Activated B cell treated with CpG ODN at 0.5 μM for 24 hours (primary cell): Measurements from ENCODE around the gene DGKB. TPM values are rescaled to one million over a fixed set of nuclear protein-coding genes. Genes with fewer than 3 reads are reported as not detected.

Source experiments
- ATAC-seq: fragments of 200-7000 bp; cut with Tn5 transposase; one replicate; pipeline ENCODE4 v1.10.0; 2021; ENCODE audit warnings: low read depth, mild to moderate bottlenecking, moderate library complexity
- CTCF ChIA-PET: fragments of 350-600 bp; sonication (Branson Sonifier 250); formaldehyde crosslinking; loops from one replicate; lab custom pipeline; 2021; ENCODE audit warnings: antibody characterized with exemption; lab: Charles Lee
- POLR2A ChIA-PET: fragments of 350-600 bp; sonication (Branson Sonifier 250); formaldehyde crosslinking; loops from one replicate; lab custom pipeline; 2021; ENCODE audit warnings: antibody characterized with exemption; lab: Charles Lee
- DNase-seq: peaks from one replicate; pipeline ENCODE4 v3.0.0; 2022
- H3K27ac Mint-ChIP-seq: one replicate; pipeline ENCODE4 v1.8.0; 2020; ENCODE audit warnings: mixed read lengths
- H3K27me3 Mint-ChIP-seq: one replicate; pipeline ENCODE4 v1.8.0; 2021; ENCODE audit warnings: mixed read lengths
- H3K36me3 Mint-ChIP-seq: one replicate; pipeline ENCODE4 v1.8.0; 2021; ENCODE audit warnings: low read depth, mixed read lengths
- H3K4me1 Mint-ChIP-seq: one replicate; pipeline ENCODE4 v1.8.0; 2021; ENCODE audit warnings: mixed read lengths
- H3K4me3 Mint-ChIP-seq: one replicate; pipeline ENCODE4 v1.8.0; 2020; ENCODE audit warnings: mild to moderate bottlenecking, mixed read lengths
- H3K9me3 Mint-ChIP-seq: one replicate; pipeline ENCODE4 v1.8.0; 2020; ENCODE audit warnings: mixed read lengths
- CTCF ChIP-seq: fragments of 200-600 bp; IDR thresholded peaks from one replicate; pipeline ENCODE4 v1.8.0; 2022; ENCODE audit warnings: antibody characterized with exemption, mild to moderate bottlenecking
- intact Hi-C: fragments of 100-400 bp; cut with micrococcal nuclease; formaldehyde crosslinking; loops from one replicate; pipeline ENCODE4 v1.15.1; 2024
- total RNA-seq: library from RNA; stranded (reverse); gene quantifications from 2 replicates; pipeline ENCODE4 v1.2.3, GENCODE V29; 2022

The DGKB gene
- total RNA-seq, 1 donor from 2014 or later, result not detected

GRCh38 chr7:14449291-14449690 is 453.3 kb downstream of the DGKB start:
- Mint-ChIP-seq H3K27me3 (no peaks in the 10 kb centered on the region), H3K9me3 (peaks cover 5% of the 10 kb centered on the region), H3K4me3 (no peak overlapping the region), H3K4me1 (peaks cover 13% of the 10 kb centered on the region), H3K27ac (no peak overlapping the region), H3K36me3 (no peaks in the 10 kb centered on the region)
- intact Hi-C loops, result no loop called here
- ATAC-seq (no peak), DNase-seq (no peak)
- CTCF ChIA-PET, result no interaction called here
- POLR2A ChIA-PET, result no interaction called here
- no peak for TF ChIP-seq CTCF

DNA sequence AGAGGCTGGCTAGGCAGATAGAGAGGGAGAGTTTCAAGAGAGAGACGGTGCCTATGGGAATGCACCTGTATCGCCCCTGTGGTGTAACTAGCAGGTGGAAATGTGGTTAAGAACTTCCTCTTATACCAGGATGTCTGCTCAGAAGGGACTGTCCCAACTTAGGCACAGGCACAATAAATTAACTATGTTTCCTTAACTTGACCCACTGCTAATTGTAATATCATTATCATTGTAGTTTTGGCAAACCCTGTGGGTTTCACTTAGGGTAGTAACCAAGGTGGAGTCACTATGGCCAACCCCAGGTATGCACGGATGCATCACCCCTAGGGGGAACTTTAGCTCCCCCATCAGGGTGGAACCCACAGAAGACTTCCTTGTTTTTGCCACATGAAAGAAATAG is 455.7 kb downstream of the DGKB start:
- intact Hi-C loops, result no loop called here
- DNase-seq (no peak), ATAC-seq (peak; percentile 76)
- CTCF ChIA-PET, result interaction anchor here (0.8 to 1.1 kb wide), 2 partner anchors 10 to 14 kb away, joined by 3 to 4 read pairs; no protein-coding TSS in a partner anchor
- Mint-ChIP-seq H3K27ac (no peak overlapping the region), H3K9me3 (peaks cover 5% of the 10 kb centered on the region), H3K27me3 (no peaks in the 10 kb centered on the region), H3K4me3 (no peak overlapping the region), H3K36me3 (no peaks in the 10 kb centered on the region), H3K4me1 (peaks cover 13% of the 10 kb centered on the region)
- POLR2A ChIA-PET, result no interaction called here
- no peak for TF ChIP-seq CTCF

GRCh38 chr7:14446219-14446618 is 456.3 kb downstream of the DGKB start:
- intact Hi-C loops, result no loop called here
- no peak overlapping the region for H3K27ac Mint-ChIP-seq
- no peak for TF ChIP-seq CTCF
- peaks cover 5% of the 10 kb centered on the region for H3K9me3 Mint-ChIP-seq
- H3K4me3 Mint-ChIP-seq, result no peak overlapping the region
- no peak for ATAC-seq
- POLR2A ChIA-PET, result no interaction called here
- H3K36me3 Mint-ChIP-seq, result no peaks in the 10 kb centered on the region
- DNase-seq, result no peak
- peaks cover 13% of the 10 kb centered on the region for H3K4me1 Mint-ChIP-seq
- CTCF ChIA-PET, result no interaction called here
- no peaks in the 10 kb centered on the region for H3K27me3 Mint-ChIP-seq

DNA sequence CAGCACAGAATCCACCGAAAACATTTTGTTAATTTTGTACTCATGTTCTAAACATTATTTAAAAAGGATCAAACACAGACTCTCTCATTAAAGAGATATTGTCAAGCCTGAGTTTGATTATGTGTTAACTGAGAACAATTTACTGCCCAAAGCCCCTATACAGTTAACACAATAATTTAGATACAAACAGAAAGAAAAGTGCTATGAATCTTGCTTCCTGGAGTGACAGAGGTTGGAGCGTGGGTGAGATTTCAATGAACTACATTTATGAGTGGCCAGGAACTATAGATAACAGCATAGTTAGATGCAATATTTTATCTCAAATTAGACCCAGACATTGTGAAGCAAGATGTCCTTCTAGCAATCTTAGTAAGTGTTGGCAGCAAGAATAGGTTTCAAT is 464.2 kb downstream of the DGKB start:
- DNase-seq, result no peak

DNA sequence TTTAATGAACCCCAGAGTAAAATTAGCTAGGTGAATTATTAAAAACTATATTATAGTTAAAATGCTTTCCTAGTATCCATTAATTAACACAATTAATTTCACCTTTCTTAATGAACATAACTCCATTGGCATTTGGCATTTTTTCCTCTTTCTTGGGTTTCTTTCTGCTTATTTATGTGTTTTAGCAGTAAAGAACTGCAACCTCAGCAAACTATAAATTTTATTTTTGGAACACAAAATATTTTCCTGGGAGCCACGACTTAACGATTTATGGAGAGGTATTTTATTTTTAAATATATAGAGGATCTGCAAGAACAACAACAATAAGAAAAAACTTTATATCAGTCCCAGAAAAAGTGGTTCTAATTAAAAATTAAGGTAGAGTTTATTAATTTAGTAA is 465.7 kb downstream of the DGKB start:
- H3K36me3 Mint-ChIP-seq, result no peaks in the 10 kb centered on the region
- no peak for TF ChIP-seq CTCF
- no peaks in the 10 kb centered on the region for H3K4me1 Mint-ChIP-seq
- no peaks in the 10 kb centered on the region for H3K27me3 Mint-ChIP-seq
- intact Hi-C loops, result no loop called here
- no peak overlapping the region for H3K4me3 Mint-ChIP-seq
- H3K9me3 Mint-ChIP-seq, result no peaks in the 10 kb centered on the region
- DNase-seq (no peak), ATAC-seq (no peak)
- ChIA-PET POLR2A (no interaction called here), CTCF (no interaction called here)
- no peak overlapping the region for H3K27ac Mint-ChIP-seq

More for the DNA sequence above, 464.2 kb downstream of the DGKB start:
- H3K27ac Mint-ChIP-seq, result no peak overlapping the region
- no peak for TF ChIP-seq CTCF
- CTCF ChIA-PET, result no interaction called here
- POLR2A ChIA-PET, result no interaction called here
- intact Hi-C loops, result no loop called here
- H3K27me3 Mint-ChIP-seq, result no peaks in the 10 kb centered on the region
- no peaks in the 10 kb centered on the region for H3K36me3 Mint-ChIP-seq
- ATAC-seq, result no peak
- H3K4me3 Mint-ChIP-seq, result no peak overlapping the region
- H3K9me3 Mint-ChIP-seq, result no peaks in the 10 kb centered on the region
- no peaks in the 10 kb centered on the region for H3K4me1 Mint-ChIP-seq
